Measurements from ENCODE around the gene OXSM. TPM values are rescaled to one million over a fixed set of nuclear protein-coding genes. Genes with fewer than 3 reads are reported as not detected.

The OXSM gene
- total RNA-seq, 1 experiment from 2014 or later, result 17.7 TPM

DNA sequence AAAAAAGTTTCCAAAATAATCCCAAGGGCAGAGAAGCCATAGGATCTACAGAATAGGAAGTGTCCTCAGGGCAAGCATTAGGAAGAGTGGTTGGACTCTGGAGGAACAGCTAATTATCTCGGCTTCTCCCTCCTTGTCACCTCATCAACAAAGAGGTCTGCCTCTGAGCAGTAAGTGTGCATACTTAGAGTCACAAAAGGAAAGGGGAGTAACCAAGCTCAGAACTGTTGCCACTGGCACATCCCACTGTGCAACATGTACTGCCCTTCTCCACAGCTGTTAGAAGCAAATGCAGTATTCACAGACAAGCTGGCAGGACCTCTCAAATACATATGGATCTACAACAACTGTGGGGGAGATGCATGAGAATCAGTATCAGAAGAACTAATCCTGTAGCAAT lies 38.2 kb upstream of the OXSM start:
- no peaks in the 10 kb centered on the region for H3K27me3 ChIP-seq (ENCODE audit: insufficient read depth, low read length)

More for the DNA sequence above, 38.2 kb upstream of the OXSM start:
- Histone ChIP-seq H3K9ac (ENCODE audit: low read length) (no peak overlapping the region), H2AFZ (ENCODE audit: low read depth, low read length, poor library complexity, severe bottlenecking) (no peak overlapping the region), H3K4me2 (ENCODE audit: low read length) (no peak overlapping the region), H3K79me2 (ENCODE audit: insufficient read depth, low read length) (no peaks in the 10 kb centered on the region; the same call in 1 of the 2 replicates), H3K4me3 (replicated peaks in 1 of 2; ENCODE audit: low read depth in 1 of 2, low read length in 2 of 2) (no peak overlapping the region), H4K20me1 (ENCODE audit: insufficient read depth) (no peaks in the 10 kb centered on the region), H3K4me1 (ENCODE audit: control insufficient read depth in 1 of 2, insufficient read depth in 2 of 2, low read length in 2 of 2) (peaks cover 0 to 12% of the 10 kb centered on the region in 2 experiments; a peak in 2 of 4 replicates), H3K9me3 (ENCODE audit: control insufficient read depth in 1 of 2, insufficient read depth in 1 of 2, low read depth in 1 of 2, low read length in 2 of 2) (no peaks in the 10 kb centered on the region), H3K36me3 (ENCODE audit: control insufficient read depth in 1 of 2, insufficient read depth in 2 of 2, low read length in 2 of 2) (peaks cover 11 to 19% of the 10 kb centered on the region in 2 experiments; a peak in 3 of 4 replicates), H3K27ac (ENCODE audit: low read depth, low read length) (no peak overlapping the region), H3K9me2 (ENCODE audit: insufficient read depth) (no peaks in the 10 kb centered on the region)
- ChIA-PET POLR2A (no interaction called here), RAD21 (ENCODE audit: low non-redundant PET in 1 of 2, low total read pairs in 2 of 2, uncharacterized antibody in 2 of 2, unreplicated experiment in 2 of 2) (no interaction called here), CTCF (no interaction called here)
- BruUV-seq (replicated peaks), result no TSS peak
- intact Hi-C loops (cut with micrococcal nuclease), result no loop called here
- ATAC-seq, result no peak
- DNase-seq (ENCODE audit: low read depth, low spot score), result no peak
- TF ChIP-seq SRF (IDR thresholded peaks at IDR 0.05; ENCODE audit: low read depth), result no peak
- TF ChIP-seq EZH2 (IDR thresholded peaks at IDR 0.05), result no peak
- TF ChIP-seq ATF3 (IDR thresholded peaks at IDR 0.05), result no peak
- TF ChIP-seq, protein P1, sequence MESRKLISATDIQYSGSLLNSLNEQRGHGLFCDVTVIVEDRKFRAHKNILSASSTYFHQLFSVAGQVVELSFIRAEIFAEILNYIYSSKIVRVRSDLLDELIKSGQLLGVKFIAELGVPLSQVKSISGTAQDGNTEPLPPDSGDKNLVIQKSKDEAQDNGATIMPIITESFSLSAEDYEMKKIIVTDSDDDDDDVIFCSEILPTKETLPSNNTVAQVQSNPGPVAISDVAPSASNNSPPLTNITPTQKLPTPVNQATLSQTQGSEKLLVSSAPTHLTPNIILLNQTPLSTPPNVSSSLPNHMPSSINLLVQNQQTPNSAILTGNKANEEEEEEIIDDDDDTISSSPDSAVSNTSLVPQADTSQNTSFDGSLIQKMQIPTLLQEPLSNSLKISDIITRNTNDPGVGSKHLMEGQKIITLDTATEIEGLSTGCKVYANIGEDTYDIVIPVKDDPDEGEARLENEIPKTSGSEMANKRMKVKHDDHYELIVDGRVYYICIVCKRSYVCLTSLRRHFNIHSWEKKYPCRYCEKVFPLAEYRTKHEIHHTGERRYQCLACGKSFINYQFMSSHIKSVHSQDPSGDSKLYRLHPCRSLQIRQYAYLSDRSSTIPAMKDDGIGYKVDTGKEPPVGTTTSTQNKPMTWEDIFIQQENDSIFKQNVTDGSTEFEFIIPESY (IDR thresholded peaks at IDR 0.05; ENCODE audit: extremely low read depth, insufficient replicate concordance, low read length), result no peak
- no peak for TF ChIP-seq CBX3 (IDR thresholded peaks at IDR 0.05; ENCODE audit: low read depth)
- no peak for TF ChIP-seq POLR2AphosphoS5 (IDR thresholded peaks at IDR 0.05; ENCODE audit: low read depth, low read length)
- TF ChIP-seq SIN3A (IDR thresholded peaks at IDR 0.05; ENCODE audit: low read depth), result no peak
- no peak for TF ChIP-seq REST (IDR thresholded peaks at IDR 0.05; ENCODE audit: low read depth)
- TF ChIP-seq ZNF274 (IDR thresholded peaks at IDR 0.05; ENCODE audit: low read depth, low read length), result no peak
- no peak for TF ChIP-seq ELF1 (IDR thresholded peaks at IDR 0.05; ENCODE audit: borderline replicate concordance, low read depth)
- no peak for TF ChIP-seq EGR1 (IDR thresholded peaks at IDR 0.05; ENCODE audit: low read depth)
- TF ChIP-seq CTCF (IDR thresholded peaks at IDR 0.05 in 2 of 3, conservative IDR thresholded peaks at IDR 0.05 in 1 of 3; ENCODE audit: borderline replicate concordance in 1 of 3, insufficient read depth in 1 of 3, low read depth in 2 of 3, low read length in 2 of 3), result no peak
- TF ChIP-seq EZH2phosphoT487 (IDR thresholded peaks at IDR 0.05; ENCODE audit: borderline replicate concordance), result no peak
- no peak for TF ChIP-seq JUND (IDR thresholded peaks at IDR 0.05)
- no peak for TF ChIP-seq ZFX (IDR thresholded peaks at IDR 0.05)
- no peak for TF ChIP-seq MAX (IDR thresholded peaks at IDR 0.05)
- no peak for TF ChIP-seq SP1 (IDR thresholded peaks at IDR 0.05; ENCODE audit: low read depth)
- TF ChIP-seq RAD21 (IDR thresholded peaks at IDR 0.05; ENCODE audit: low read depth), result no peak
- TF ChIP-seq POLR2A (IDR thresholded peaks at IDR 0.05; ENCODE audit: borderline replicate concordance, extremely low read depth, insufficient read depth, insufficient read length), result no peak
